Karpas-422 (cell line): Measurements from ENCODE around the gene PIK3R4. TPM values are rescaled to one million over a fixed set of nuclear protein-coding genes. Genes with fewer than 3 reads are reported as not detected.

Experiments
- DNase-seq: peaks from one replicate; pipeline ENCODE4 v3.0.0-alpha.2; 2015
- H2AFZ ChIP-seq: fragments of 200-600 bp; sonication (generic); 2 replicates; pipeline ENCODE4 v1.6.1; 2014; ENCODE audit warnings: antibody characterized with exemption, low read length, mixed read lengths
- H3K27ac ChIP-seq: fragments of 200-600 bp; sonication (generic); 2 replicates; pipeline ENCODE4 v1.5.1; 2014; ENCODE audit warnings: mild to moderate bottlenecking, low read length, moderate library complexity
- H3K27me3 ChIP-seq: fragments of 200-600 bp; sonication (generic); 2 replicates; pipeline ENCODE4 v1.6.1; 2014; ENCODE audit warnings: low read length, mixed read lengths
- H3K36me3 ChIP-seq: fragments of 200-600 bp; sonication (generic); 2 replicates; pipeline ENCODE4 v1.6.1; 2014; ENCODE audit warnings: low read length, mixed read lengths; ENCODE audit not compliant: insufficient read depth
- H3K4me1 ChIP-seq: fragments of 200-600 bp; sonication (generic); 2 replicates; pipeline ENCODE4 v1.6.1; 2014; ENCODE audit warnings: mild to moderate bottlenecking, low read length, mixed read lengths
- H3K4me2 ChIP-seq: fragments of 200-600 bp; sonication (generic); 2 replicates; pipeline ENCODE4 v1.6.1; 2014; ENCODE audit warnings: low read length, low read depth, mild to moderate bottlenecking; ENCODE audit not compliant: poor library complexity, severe bottlenecking
- H3K4me3 ChIP-seq: fragments of 200-600 bp; sonication (generic); 2 replicates; pipeline ENCODE4 v1.5.1; 2014; ENCODE audit warnings: mild to moderate bottlenecking, antibody characterized with exemption, low read length, mixed read lengths
- H3K79me2 ChIP-seq: fragments of 200-600 bp; sonication (generic); 2 replicates; pipeline ENCODE4 v1.6.1; 2014; ENCODE audit warnings: mild to moderate bottlenecking, low read length, mixed read lengths
- H3K9ac ChIP-seq: fragments of 200-600 bp; sonication (generic); 2 replicates; pipeline ENCODE4 v1.6.0; 2014; ENCODE audit warnings: low read length
- H3K9me2 ChIP-seq: fragments of 200-600 bp; sonication (generic), shearing (Covaris generic); replicated peaks from 2 replicates; pipeline ENCODE4 v1.6.0; 2014; ENCODE audit warnings: mild to moderate bottlenecking, low read length, moderate library complexity; ENCODE audit not compliant: insufficient read depth
- H3K9me3 ChIP-seq: fragments of 300-700, 200-600 bp; sonication (generic); 2 replicates; pipeline ENCODE4 v1.6.1; 2014; ENCODE audit warnings: low read length, mixed read lengths
- H4K20me1 ChIP-seq: fragments of 200-600 bp; sonication (generic); 2 replicates; pipeline ENCODE4 v1.6.1; 2014; ENCODE audit warnings: mild to moderate bottlenecking, antibody characterized with exemption, low read length, low read depth; ENCODE audit not compliant: insufficient read depth
- total RNA-seq: library from RNA; depleted of rRNA; stranded (reverse); fragments of >200 nt; shearing (Covaris generic); gene quantifications from 2 replicates; pipeline ENCODE4 v1.2.3, GENCODE V29; 2014; ENCODE audit warnings: low replicate concordance; rRNA removed

The PIK3R4 gene
- total RNA-seq, 1 experiment from 2014 or later = 46.8 TPM

DNA sequence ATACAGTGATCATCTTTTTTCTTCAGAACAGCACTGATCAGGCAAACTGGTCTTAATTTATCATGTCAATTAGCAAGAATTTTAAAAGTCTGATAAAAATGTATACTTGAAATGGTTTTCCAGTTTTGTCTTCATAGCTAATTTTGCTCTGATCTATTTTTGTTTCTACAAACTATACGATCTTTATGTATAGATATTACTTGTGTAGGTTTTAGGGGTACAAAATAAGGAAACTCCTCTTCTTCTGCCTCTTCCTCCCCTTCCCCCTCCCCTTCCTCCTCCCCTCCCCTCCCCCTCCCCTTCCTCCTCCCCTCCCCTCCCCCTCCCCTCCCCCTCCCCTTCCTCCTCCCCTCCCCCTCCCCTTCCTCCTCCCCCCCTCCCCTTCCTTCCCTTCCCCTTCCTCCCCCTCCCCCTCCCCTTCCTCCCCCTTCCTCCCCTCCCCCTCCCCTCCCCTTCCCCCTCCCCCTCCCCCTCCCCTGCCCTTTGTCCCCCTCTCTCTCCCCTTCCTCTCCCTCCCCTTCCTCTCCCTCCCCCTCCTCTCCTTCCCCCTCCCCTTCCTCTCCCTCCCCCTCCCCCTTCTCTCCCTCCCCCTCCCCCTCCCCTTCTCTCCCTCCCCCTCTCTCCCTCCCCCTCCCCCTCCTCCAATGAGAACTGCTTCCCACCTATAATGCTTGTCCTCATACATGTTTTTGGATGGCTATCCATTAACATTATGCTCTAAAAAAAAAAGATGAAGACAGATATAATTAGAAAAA, 110.0 kb downstream of the PIK3R4 start:
- Histone ChIP-seq H3K9me3 (no peaks in the 10 kb centered on the region), H4K20me1 (no peaks in the 10 kb centered on the region; the same call in 1 of the 2 replicates), H3K9me2 (no peaks in the 10 kb centered on the region), H3K4me3 (no peak overlapping the region), H3K79me2 (no peaks in the 10 kb centered on the region), H3K9ac (no peak overlapping the region), H3K4me2 (no peak overlapping the region), H3K27ac (no peak overlapping the region), H3K36me3 (no peaks in the 10 kb centered on the region), H2AFZ (no peak overlapping the region), H3K4me1 (no peaks in the 10 kb centered on the region), H3K27me3 (no peaks in the 10 kb centered on the region)
- DNase-seq = no peak

GRCh38 chr3:130635978-130636377, 110.7 kb downstream of the PIK3R4 start:
- no peaks in the 10 kb centered on the region for H3K4me1 ChIP-seq
- H3K27ac ChIP-seq = no peak overlapping the region
- DNase-seq = no peak
- no peaks in the 10 kb centered on the region; the same call in 1 of the 2 replicates for H4K20me1 ChIP-seq
- no peaks in the 10 kb centered on the region for H3K27me3 ChIP-seq
- H2AFZ ChIP-seq = no peak overlapping the region
- H3K79me2 ChIP-seq = no peaks in the 10 kb centered on the region
- H3K4me3 ChIP-seq = no peak overlapping the region
- no peaks in the 10 kb centered on the region for H3K36me3 ChIP-seq
- no peak overlapping the region for H3K9ac ChIP-seq
- H3K9me2 ChIP-seq = no peaks in the 10 kb centered on the region
- H3K4me2 ChIP-seq = no peak overlapping the region
- no peaks in the 10 kb centered on the region for H3K9me3 ChIP-seq

DNA sequence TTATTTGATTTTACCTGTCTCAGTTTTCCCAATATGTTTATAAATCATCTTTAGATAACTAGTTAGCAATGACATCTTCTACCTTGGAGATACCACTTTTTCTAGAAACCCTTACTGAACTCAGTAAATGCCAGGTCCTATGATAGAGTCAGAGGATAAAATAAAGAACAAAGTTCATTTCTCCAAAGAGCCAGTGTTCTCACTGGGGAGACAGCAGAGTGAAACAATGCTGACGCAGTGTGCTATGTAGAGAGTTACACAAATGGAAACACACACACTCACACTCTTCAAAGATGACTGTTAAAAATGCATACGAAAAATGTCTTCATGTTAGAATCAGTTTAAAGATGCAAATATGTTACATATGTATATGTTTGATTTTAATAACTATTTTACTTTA, 111.3 kb downstream of the PIK3R4 start:
- no peaks in the 10 kb centered on the region for H3K4me1 ChIP-seq
- no peaks in the 10 kb centered on the region; the same call in 1 of the 2 replicates for H4K20me1 ChIP-seq
- no peaks in the 10 kb centered on the region for H3K79me2 ChIP-seq
- H3K9me2 ChIP-seq = no peaks in the 10 kb centered on the region
- no peaks in the 10 kb centered on the region for H3K9me3 ChIP-seq
- H3K4me3 ChIP-seq = no peak overlapping the region
- no peak overlapping the region for H3K9ac ChIP-seq
- DNase-seq = no peak
- H3K27ac ChIP-seq = no peak overlapping the region
- no peak overlapping the region for H2AFZ ChIP-seq
- H3K4me2 ChIP-seq = no peak overlapping the region
- H3K36me3 ChIP-seq = no peaks in the 10 kb centered on the region
- H3K27me3 ChIP-seq = no peaks in the 10 kb centered on the region

Other genes starting within 250 kb of the PIK3R4 start
- gene COL6A6, start 229.7 kb downstream of the PIK3R4 start, total RNA-seq = not detected in 2 replicates
- 133 and 179 TPM in 2 replicates for gene ATP2C1, start 147.3 kb upstream of the PIK3R4 start, total RNA-seq